Astrocyte (in vitro differentiated cells and primary cell): ENCODE data around the gene APLP2. TPM values are rescaled to one million over a fixed set of nuclear protein-coding genes. Genes with fewer than 3 reads are reported as not detected.

Experiments used
- DNase-seq: peaks from one replicate; pipeline ENCODE4 v3.0.0-alpha.2; 2010; ENCODE audit warnings: low read depth
- FAIRE-seq: peaks from 2 replicates; lab custom pipeline; 2011; peaks lifted over from hg19 to GRCh38; lab: Jason Lieb, UNC
- H2AFZ ChIP-seq: 2 replicates; pipeline ENCODE4 v1.6.0; 2012; ENCODE audit warnings: low read depth, low read length, inconsistent platforms
- H3K27ac ChIP-seq: 2 replicates; pipeline ENCODE4 v1.5.1; 2011; ENCODE audit warnings: low read depth, low read length, inconsistent platforms
- H3K27me3 ChIP-seq: 2 replicates; pipeline ENCODE4 v1.6.0; 2011; ENCODE audit warnings: low read length, inconsistent platforms; ENCODE audit not compliant: insufficient read depth
- H3K36me3 ChIP-seq: 2 replicates; pipeline ENCODE4 v1.5.1; 2011; ENCODE audit warnings: low read length, inconsistent platforms; ENCODE audit not compliant: insufficient read depth
- H3K4me1 ChIP-seq: 2 replicates; pipeline ENCODE4 v1.5.1; 2011; ENCODE audit warnings: low read length, inconsistent platforms; ENCODE audit not compliant: insufficient read depth
- H3K4me2 ChIP-seq: 2 replicates; pipeline ENCODE4 v1.6.0; 2012; ENCODE audit warnings: low read length, inconsistent platforms
- H3K4me3 ChIP-seq: 2 replicates; pipeline ENCODE4 v1.5.1; 2011; ENCODE audit warnings: low read depth, mild to moderate bottlenecking, low read length, inconsistent platforms; ENCODE audit not compliant: insufficient read depth
- H3K79me2 ChIP-seq: 2 replicates; pipeline ENCODE4 v1.6.0; 2012; ENCODE audit warnings: mild to moderate bottlenecking, low read length, inconsistent platforms; ENCODE audit not compliant: insufficient read depth
- H3K9ac ChIP-seq: 2 replicates; pipeline ENCODE4 v1.6.0; 2012; ENCODE audit warnings: mild to moderate bottlenecking, low read length, inconsistent platforms
- H3K9me3 ChIP-seq: 2 replicates; pipeline ENCODE4 v1.5.1; 2012; ENCODE audit warnings: low read depth, mild to moderate bottlenecking, low read length, inconsistent platforms; ENCODE audit not compliant: insufficient read depth
- H4K20me1 ChIP-seq: 2 replicates; pipeline ENCODE4 v1.6.0; 2012; ENCODE audit warnings: low read length, inconsistent platforms; ENCODE audit not compliant: insufficient read depth
- H3K27ac Mint-ChIP-seq: one replicate; pipeline ENCODE4 v1.8.0; 2021; ENCODE audit warnings: mild to moderate bottlenecking, mixed read lengths; ENCODE audit not compliant: unreplicated experiment
- H3K27me3 Mint-ChIP-seq: one replicate; pipeline ENCODE4 v1.8.0; 2021; ENCODE audit warnings: low read depth, mixed read lengths; ENCODE audit not compliant: unreplicated experiment
- H3K36me3 Mint-ChIP-seq: one replicate; pipeline ENCODE4 v1.8.0; 2021; ENCODE audit warnings: low read depth, mixed read lengths; ENCODE audit not compliant: unreplicated experiment
- H3K4me1 Mint-ChIP-seq: one replicate; pipeline ENCODE4 v1.8.0; 2021; ENCODE audit warnings: low read depth, mixed read lengths; ENCODE audit not compliant: unreplicated experiment
- H3K4me3 Mint-ChIP-seq: one replicate; pipeline ENCODE4 v1.8.0; 2021; ENCODE audit warnings: mild to moderate bottlenecking, moderate library complexity, mixed read lengths; ENCODE audit not compliant: unreplicated experiment
- H3K9me3 Mint-ChIP-seq: one replicate; pipeline ENCODE4 v1.8.0; 2021; ENCODE audit warnings: mild to moderate bottlenecking, mixed read lengths; ENCODE audit not compliant: unreplicated experiment
- EZH2 ChIP-seq: IDR thresholded peaks from 2 replicates; pipeline ENCODE4 v1.6.1; 2012; ENCODE audit warnings: mild to moderate bottlenecking, low read length, inconsistent platforms; ENCODE audit not compliant: insufficient read depth
- total RNA-seq: library from RNA; stranded (reverse); gene quantifications from 2 replicates; pipeline ENCODE4 v1.2.1, GENCODE V29; 2021
- TF ChIP-seq, protein P1 (sequence below): IDR thresholded peaks from 2 replicates; pipeline ENCODE4 v1.5.1; 2011; ENCODE audit warnings: low read depth, mild to moderate bottlenecking, inconsistent platforms, low read length, moderate library complexity; ENCODE audit not compliant: insufficient read depth

The APLP2 gene
- total RNA-seq, 1 donor from 2014 or later = 849 TPM

- Histone ChIP-seq H3K27me3 (peaks cover 10% of the 10 kb centered on the region), H3K27ac (no peak overlapping the region), H3K4me2 (no peak overlapping the region), H3K36me3 (no peaks in the 10 kb centered on the region), H3K9ac (no peak overlapping the region), H3K4me3 (no peak overlapping the region), H2AFZ (no peak overlapping the region), H3K9me3 (no peaks in the 10 kb centered on the region), H3K4me1 (no peaks in the 10 kb centered on the region), H4K20me1 (no peaks in the 10 kb centered on the region), H3K79me2 (no peaks in the 10 kb centered on the region)
- H3K36me3 Mint-ChIP-seq = no peaks in the 10 kb centered on the region
- H3K4me3 Mint-ChIP-seq = no peak overlapping the region
- DNase-seq (no peak), FAIRE-seq (no peak)
- H3K4me1 Mint-ChIP-seq = peaks cover 3% of the 10 kb centered on the region
- H3K27me3 Mint-ChIP-seq = peaks cover 4% of the 10 kb centered on the region
- H3K27ac Mint-ChIP-seq = no peak overlapping the region
- TF ChIP-seq EZH2 = no peak
- TF ChIP-seq, protein P1, sequence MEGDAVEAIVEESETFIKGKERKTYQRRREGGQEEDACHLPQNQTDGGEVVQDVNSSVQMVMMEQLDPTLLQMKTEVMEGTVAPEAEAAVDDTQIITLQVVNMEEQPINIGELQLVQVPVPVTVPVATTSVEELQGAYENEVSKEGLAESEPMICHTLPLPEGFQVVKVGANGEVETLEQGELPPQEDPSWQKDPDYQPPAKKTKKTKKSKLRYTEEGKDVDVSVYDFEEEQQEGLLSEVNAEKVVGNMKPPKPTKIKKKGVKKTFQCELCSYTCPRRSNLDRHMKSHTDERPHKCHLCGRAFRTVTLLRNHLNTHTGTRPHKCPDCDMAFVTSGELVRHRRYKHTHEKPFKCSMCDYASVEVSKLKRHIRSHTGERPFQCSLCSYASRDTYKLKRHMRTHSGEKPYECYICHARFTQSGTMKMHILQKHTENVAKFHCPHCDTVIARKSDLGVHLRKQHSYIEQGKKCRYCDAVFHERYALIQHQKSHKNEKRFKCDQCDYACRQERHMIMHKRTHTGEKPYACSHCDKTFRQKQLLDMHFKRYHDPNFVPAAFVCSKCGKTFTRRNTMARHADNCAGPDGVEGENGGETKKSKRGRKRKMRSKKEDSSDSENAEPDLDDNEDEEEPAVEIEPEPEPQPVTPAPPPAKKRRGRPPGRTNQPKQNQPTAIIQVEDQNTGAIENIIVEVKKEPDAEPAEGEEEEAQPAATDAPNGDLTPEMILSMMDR = no peak
- H3K9me3 Mint-ChIP-seq = no peaks in the 10 kb centered on the region
These were observed 104.9 kb downstream of the APLP2 start for GRCh38 chr11:130174642-130175041.

DNA sequence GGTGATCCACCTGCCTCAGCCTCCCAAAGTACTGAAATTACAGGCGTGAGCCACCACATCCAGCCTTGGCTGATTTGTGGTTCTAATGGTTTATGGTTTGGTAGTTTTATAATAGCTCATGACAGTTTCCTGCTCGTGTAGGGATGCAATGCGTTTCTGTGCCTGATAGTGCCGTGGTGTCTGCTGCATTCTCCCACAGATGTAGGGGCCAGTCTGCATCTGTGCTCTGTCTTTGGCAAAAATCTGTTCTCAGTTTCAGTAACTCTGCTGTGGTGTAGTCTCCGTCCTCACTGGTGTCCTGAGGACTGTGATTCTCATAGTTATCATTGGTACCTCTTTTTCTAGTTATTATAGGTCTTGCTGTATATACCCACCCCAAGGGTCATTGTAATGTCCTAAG, 106.2 kb downstream of the APLP2 start:
- DNase-seq = no peak
- H3K27ac Mint-ChIP-seq = no peak overlapping the region
- H2AFZ ChIP-seq = no peak overlapping the region
- no peaks in the 10 kb centered on the region for H3K4me1 ChIP-seq
- H4K20me1 ChIP-seq = no peaks in the 10 kb centered on the region
- H3K27me3 ChIP-seq = peaks cover 9% of the 10 kb centered on the region
- no peak overlapping the region for H3K27ac ChIP-seq
- no peak overlapping the region for H3K4me2 ChIP-seq
- H3K9ac ChIP-seq = no peak overlapping the region
- H3K4me3 ChIP-seq = no peak overlapping the region
- H3K9me3 Mint-ChIP-seq = no peaks in the 10 kb centered on the region
- peaks cover 1% of the 10 kb centered on the region for H3K27me3 Mint-ChIP-seq
- peaks cover 14% of the 10 kb centered on the region for H3K4me1 Mint-ChIP-seq
- no peaks in the 10 kb centered on the region for H3K79me2 ChIP-seq
- H3K36me3 ChIP-seq = no peaks in the 10 kb centered on the region
- no peak for FAIRE-seq
- H3K4me3 Mint-ChIP-seq = no peak overlapping the region
- H3K9me3 ChIP-seq = no peaks in the 10 kb centered on the region
- TF ChIP-seq EZH2 = no peak
- TF ChIP-seq, protein P1 = no peak
- no peaks in the 10 kb centered on the region for H3K36me3 Mint-ChIP-seq

DNA sequence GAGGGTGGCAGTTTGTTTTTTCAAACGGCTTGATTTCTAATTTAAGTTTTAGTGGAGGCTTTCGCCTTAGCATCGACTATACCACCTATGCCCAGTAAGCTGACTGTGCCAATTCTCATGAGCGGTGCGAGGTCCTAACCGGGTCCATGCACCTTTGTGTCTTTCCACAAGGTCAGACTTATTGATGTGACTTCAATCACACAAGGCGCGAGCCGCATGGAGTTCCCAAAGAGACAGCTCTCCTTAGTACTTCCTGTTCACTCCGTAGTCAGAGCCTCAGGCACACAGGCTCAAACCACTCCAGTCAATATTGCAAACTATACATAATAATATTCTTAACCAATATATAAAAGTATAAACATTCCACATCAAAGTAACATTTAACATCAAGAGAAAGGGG, 108.1 kb downstream of the APLP2 start:
- no peaks in the 10 kb centered on the region for H4K20me1 ChIP-seq
- H3K36me3 Mint-ChIP-seq = no peaks in the 10 kb centered on the region
- FAIRE-seq = no peak

More for the DNA sequence above, 108.1 kb downstream of the APLP2 start:
- Histone ChIP-seq H3K4me1 (no peaks in the 10 kb centered on the region), H2AFZ (no peak overlapping the region), H3K4me2 (no peak overlapping the region), H3K36me3 (no peaks in the 10 kb centered on the region), H3K27ac (no peak overlapping the region), H3K9me3 (no peaks in the 10 kb centered on the region), H3K4me3 (no peak overlapping the region), H3K27me3 (peaks cover 5% of the 10 kb centered on the region), H3K79me2 (no peaks in the 10 kb centered on the region), H3K9ac (no peak overlapping the region)
- no peak for DNase-seq
- H3K27ac Mint-ChIP-seq = no peak overlapping the region
- peaks cover 1% of the 10 kb centered on the region for H3K27me3 Mint-ChIP-seq
- no peaks in the 10 kb centered on the region for H3K9me3 Mint-ChIP-seq
- no peak overlapping the region for H3K4me3 Mint-ChIP-seq
- TF ChIP-seq, protein P1 = no peak
- H3K4me1 Mint-ChIP-seq = peaks cover 24% of the 10 kb centered on the region
